Lower leg skin (tissue), 4 donors: ENCODE data around the gene ZNF75A. TPM values are rescaled to one million over a fixed set of nuclear protein-coding genes. Genes with fewer than 3 reads are reported as not detected.

Source experiments
- DNase-seq, 2 donors: peaks; one replicate each; pipeline ENCODE4 v3.0.0-alpha.2; 2019; ENCODE audit warnings: low spot score in 2 of 2
- H3K4me3 ChIP-seq: fragments of 200-600 bp; sonication (generic); 2 replicates; pipeline ENCODE4 v1.5.1; 2017; ENCODE audit warnings: mild to moderate bottlenecking, low read depth; ENCODE audit not compliant: poor library complexity, severe bottlenecking
- POLR2A ChIP-seq, 2 donors: fragments of 450-650 bp; IDR thresholded peaks; one replicate each; pipeline ENCODE4 v1.6.1; 2016 to 2017; ENCODE audit warnings: antibody characterized with exemption in 2 of 2, mild to moderate bottlenecking in 1 of 2, moderate library complexity in 1 of 2
- WGBS, 2 donors: methylation state at CpG; one replicate each; pipeline ENCODE4 v1.1.5; 2018; 5-methylcytosine and 5-hydroxymethylcytosine counted together
- intact Hi-C: fragments of 100-400 bp; cut with DNase I; formaldehyde crosslinking; loops from one replicate; pipeline ENCODE4 v1.15.0; 2023; ENCODE audit warnings: low total_unique reads
- total RNA-seq, 4 donors: library from RNA; depleted of rRNA; stranded (reverse); fragments of >200 nt; gene quantifications; one replicate each; pipeline ENCODE4 v1.1.0, GENCODE V29; 2016
- TF ChIP-seq, protein P1 (sequence below), 3 donors: fragments of 450-650 bp; IDR thresholded peaks; one replicate each; pipeline ENCODE4 v1.5.1; 2016; ENCODE audit warnings: antibody characterized with exemption in 3 of 3, mild to moderate bottlenecking in 3 of 3, moderate library complexity in 2 of 3

Gene ZNF75A
- total RNA-seq, 4 donors from 2014 or later, result 13.3 to 23.5 (median 18.2) TPM

DNA sequence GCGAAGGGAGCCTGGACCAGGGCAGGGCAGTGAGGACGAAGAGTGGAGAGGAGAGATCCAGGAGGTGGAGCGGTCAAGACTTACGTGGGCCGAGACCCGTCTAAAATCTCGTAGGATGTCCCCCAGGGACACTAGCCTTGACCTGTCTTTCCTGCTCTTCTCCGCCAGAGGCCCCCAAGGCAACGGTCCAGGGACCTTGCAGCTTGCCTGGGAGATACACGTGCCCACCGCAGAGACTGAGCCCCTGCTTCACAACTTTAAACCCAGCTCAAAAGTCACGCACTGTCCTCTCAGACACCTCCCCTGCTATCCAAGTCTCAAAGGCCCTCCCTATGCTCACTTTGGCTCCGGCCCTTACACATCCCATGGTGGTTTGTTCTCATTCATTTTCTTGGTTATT is 9.5 kb upstream of the ZNF75A start:
- TF ChIP-seq POLR2A (IDR thresholded peaks at IDR 0.05), result no peak
- TF ChIP-seq, protein P1, sequence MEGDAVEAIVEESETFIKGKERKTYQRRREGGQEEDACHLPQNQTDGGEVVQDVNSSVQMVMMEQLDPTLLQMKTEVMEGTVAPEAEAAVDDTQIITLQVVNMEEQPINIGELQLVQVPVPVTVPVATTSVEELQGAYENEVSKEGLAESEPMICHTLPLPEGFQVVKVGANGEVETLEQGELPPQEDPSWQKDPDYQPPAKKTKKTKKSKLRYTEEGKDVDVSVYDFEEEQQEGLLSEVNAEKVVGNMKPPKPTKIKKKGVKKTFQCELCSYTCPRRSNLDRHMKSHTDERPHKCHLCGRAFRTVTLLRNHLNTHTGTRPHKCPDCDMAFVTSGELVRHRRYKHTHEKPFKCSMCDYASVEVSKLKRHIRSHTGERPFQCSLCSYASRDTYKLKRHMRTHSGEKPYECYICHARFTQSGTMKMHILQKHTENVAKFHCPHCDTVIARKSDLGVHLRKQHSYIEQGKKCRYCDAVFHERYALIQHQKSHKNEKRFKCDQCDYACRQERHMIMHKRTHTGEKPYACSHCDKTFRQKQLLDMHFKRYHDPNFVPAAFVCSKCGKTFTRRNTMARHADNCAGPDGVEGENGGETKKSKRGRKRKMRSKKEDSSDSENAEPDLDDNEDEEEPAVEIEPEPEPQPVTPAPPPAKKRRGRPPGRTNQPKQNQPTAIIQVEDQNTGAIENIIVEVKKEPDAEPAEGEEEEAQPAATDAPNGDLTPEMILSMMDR (IDR thresholded peaks at IDR 0.05), result no peak
- no peak for DNase-seq
- intact Hi-C loops, result loop anchor here (5.0 kb wide), 1 partner anchor 113 kb away; no protein-coding TSS in a partner anchor
- WGBS, 2 donors, result 75% methylated on average over 13 of the region's 13 CpGs
- no peak overlapping the region for H3K4me3 ChIP-seq

DNA sequence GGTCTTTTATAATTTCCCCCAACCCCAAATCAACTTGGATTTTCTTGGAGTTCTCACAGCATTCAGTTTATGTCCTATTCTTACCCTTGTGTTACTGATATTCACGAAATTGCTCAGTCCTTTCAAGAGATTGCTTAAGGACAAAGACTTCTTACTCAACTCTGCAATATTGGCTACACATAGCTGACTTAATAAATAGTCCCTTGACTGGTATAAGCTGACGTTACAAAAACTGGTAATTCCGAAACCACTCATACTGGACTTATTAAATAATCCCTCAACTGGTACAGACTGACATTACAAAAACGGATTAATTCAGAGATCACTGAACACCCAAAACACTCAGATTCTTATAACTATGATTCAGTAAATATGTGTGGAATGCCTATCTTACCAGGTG is 927 bp upstream of the ZNF75A start:
- H3K4me3 ChIP-seq, result peak overlapping the region; percentile 48
- no peak for DNase-seq
- TF ChIP-seq POLR2A (IDR thresholded peaks at IDR 0.05), result no peak
- TF ChIP-seq, protein P1 (IDR thresholded peaks at IDR 0.05), result no peak
- intact Hi-C loops, result loop anchor here (10.0 kb wide), 1 partner anchor 100 kb away; the partner anchor contains the start of genes ZNF174 and ZSCAN32
- 68 to 69% methylated on average over 4 of the region's 4 CpGs for WGBS, 2 donors

DNA sequence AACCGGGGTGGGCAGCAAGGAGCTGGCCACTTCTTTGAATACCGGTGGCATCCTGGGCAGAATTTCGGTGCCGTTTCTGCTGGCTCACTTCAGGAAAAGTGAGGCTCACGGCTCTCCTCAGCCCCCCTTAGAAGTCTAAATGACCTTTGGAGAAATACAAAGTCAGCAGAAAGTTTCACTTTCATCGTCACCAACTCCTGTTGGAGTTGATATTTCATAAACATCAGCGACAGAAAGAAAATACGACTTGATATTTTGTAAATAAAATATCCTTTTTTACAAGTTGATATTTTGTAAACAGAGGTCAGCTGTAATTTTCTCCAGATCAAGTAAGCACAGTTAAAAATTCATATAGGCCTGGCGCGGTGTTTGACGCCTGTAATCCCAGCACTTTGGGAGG is 781 bp downstream of the ZNF75A start:
- no peak for DNase-seq
- WGBS, 2 donors, result 57 to 69% methylated on average over 11 of the region's 11 CpGs
- peak overlapping the region; percentile 48 for H3K4me3 ChIP-seq
- intact Hi-C loops, result loop anchor here (10.0 kb wide), 1 partner anchor 99 kb away; the partner anchor contains the start of genes ZNF174 and ZSCAN32
- TF ChIP-seq, protein P1 (IDR thresholded peaks at IDR 0.05), result no peak
- TF ChIP-seq POLR2A (IDR thresholded peaks at IDR 0.05), result no peak

DNA sequence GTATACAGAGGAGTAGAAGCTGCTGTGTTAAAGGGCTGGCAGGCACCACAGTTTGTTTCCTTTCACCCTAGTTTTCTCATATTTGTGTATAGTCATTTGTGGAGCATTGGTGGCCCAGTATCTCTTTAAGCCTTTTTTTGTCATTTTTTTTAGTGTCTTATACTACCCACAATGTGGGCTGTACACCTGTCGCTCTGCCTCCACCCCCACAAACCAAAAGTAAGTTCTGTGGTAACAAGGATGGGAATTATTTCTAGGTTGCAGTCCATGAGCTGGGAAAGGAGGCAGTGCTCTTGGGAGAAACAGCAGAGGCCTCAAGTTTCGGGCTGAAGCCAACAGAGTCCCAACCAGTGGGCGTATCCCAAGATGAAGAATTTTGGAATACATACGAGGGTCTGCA is 6.2 kb downstream of the ZNF75A start:
- 91 to 97% methylated on average over 4 of the region's 4 CpGs for WGBS, 2 donors

DNA sequence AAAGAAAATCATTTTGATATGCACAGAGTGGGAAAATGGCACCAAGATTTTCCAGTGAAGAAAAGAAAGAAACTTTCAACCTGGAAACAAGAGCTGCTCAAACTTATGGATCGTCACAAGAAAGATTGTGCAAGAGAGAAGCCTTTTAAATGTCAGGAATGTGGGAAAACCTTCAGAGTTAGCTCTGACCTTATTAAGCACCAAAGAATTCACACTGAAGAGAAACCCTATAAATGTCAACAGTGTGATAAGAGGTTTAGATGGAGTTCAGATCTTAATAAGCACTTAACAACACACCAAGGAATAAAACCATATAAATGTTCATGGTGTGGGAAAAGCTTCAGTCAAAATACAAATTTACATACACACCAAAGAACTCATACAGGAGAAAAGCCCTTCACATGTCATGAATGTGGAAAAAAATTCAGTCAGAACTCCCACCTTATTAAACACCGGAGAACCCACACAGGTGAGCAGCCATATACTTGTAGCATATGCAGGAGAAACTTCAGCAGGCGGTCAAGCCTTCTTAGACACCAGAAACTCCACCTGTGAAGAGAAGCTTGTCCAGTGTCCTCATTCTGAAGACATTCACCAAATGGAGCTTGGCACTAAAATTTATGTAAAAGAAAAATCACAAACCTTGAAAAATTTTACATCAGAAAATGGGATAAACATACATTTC is 12.2 kb downstream of the ZNF75A start:
- DNase-seq, result no peak
- intact Hi-C loops, result no loop called here
- TF ChIP-seq POLR2A (IDR thresholded peaks at IDR 0.05), result no peak
- TF ChIP-seq, protein P1 (IDR thresholded peaks at IDR 0.05), result no peak
- WGBS, 2 donors, result 95 to 96% methylated on average over 3 of the region's 3 CpGs
- no peak overlapping the region for H3K4me3 ChIP-seq

More for the DNA sequence above, 6.2 kb downstream of the ZNF75A start:
- intact Hi-C loops, result no loop called here
- H3K4me3 ChIP-seq, result no peak overlapping the region
- DNase-seq, result no peak
- no peak for TF ChIP-seq POLR2A (IDR thresholded peaks at IDR 0.05)
- TF ChIP-seq, protein P1 (IDR thresholded peaks at IDR 0.05), result no peak
